Activated CD8-positive, alpha-beta T cell treated with anti-CD3 and anti-CD28 coated beads for 36 hours (primary cell): Measurements from ENCODE around the gene NPAS2. TPM values are rescaled to one million over a fixed set of nuclear protein-coding genes. Genes with fewer than 3 reads are reported as not detected.

Experiments
- ATAC-seq: fragments of 200-7000 bp; cut with Tn5 transposase; one replicate; pipeline ENCODE4 v1.10.0; 2021; ENCODE audit warnings: mild to moderate bottlenecking, moderate library complexity
- CTCF ChIA-PET: fragments of 350-600 bp; sonication (Branson Sonifier 250); formaldehyde crosslinking; loops from one replicate; lab custom pipeline; 2021; ENCODE audit warnings: antibody characterized with exemption; lab: Charles Lee
- POLR2A ChIA-PET: fragments of 350-600 bp; sonication (Branson Sonifier 250); formaldehyde crosslinking; loops from one replicate; lab custom pipeline; 2021; ENCODE audit warnings: antibody characterized with exemption; lab: Charles Lee
- DNase-seq: peaks from one replicate; pipeline ENCODE4 v3.0.0-alpha.2; 2020
- H3K27ac Mint-ChIP-seq: one replicate; pipeline ENCODE4 v1.8.0; 2021; ENCODE audit warnings: mild to moderate bottlenecking, mixed read lengths
- H3K27me3 Mint-ChIP-seq: one replicate; pipeline ENCODE4 v1.8.0; 2021; ENCODE audit warnings: mixed read lengths
- H3K36me3 Mint-ChIP-seq: one replicate; pipeline ENCODE4 v1.8.0; 2021; ENCODE audit warnings: low read depth, mixed read lengths
- H3K4me1 Mint-ChIP-seq: one replicate; pipeline ENCODE4 v1.8.0; 2021; ENCODE audit warnings: low read depth, mixed read lengths
- H3K4me3 Mint-ChIP-seq: one replicate; pipeline ENCODE4 v1.8.0; 2021; ENCODE audit warnings: mild to moderate bottlenecking, moderate library complexity, mixed read lengths
- H3K9me3 Mint-ChIP-seq: one replicate; pipeline ENCODE4 v1.8.0; 2021; ENCODE audit warnings: mixed read lengths
- intact Hi-C: fragments of 100-400 bp; cut with micrococcal nuclease; formaldehyde crosslinking; loops from one replicate; pipeline ENCODE4 v1.10.0; 2022
- total RNA-seq, 2 experiments: library from RNA; stranded (reverse); gene quantifications; one replicate each; pipeline ENCODE4 v1.2.3, GENCODE V29; 2021
- TF ChIP-seq, protein P1 (sequence below): fragments of 200-600 bp; IDR thresholded peaks from one replicate; pipeline ENCODE4 v1.8.0; 2022; ENCODE audit warnings: antibody characterized with exemption, mild to moderate bottlenecking

The NPAS2 gene
- total RNA-seq, 2 experiments from 2014 or later, result 14.4 to 15.2 TPM

DNA sequence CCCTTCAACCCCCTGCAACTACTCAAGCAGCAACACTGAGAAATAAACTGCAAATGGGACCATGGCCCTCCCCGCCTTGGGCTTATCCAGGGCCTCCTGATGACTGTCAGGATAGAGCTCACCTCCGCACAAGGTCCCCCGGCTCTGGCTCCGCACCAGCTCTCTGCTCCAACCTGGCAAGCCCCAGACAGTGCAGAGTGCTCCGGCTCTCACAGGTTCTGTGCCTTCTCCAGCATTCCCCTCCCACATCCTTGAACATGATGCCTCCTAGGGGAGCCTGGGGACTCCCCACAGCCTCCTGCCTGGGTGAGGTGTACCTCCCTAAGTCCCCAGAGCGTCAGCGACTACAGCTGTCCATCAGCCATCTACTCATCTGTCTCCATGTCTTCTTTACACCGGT is 26.7 kb upstream of the NPAS2 start:
- no peaks in the 10 kb centered on the region for H3K27me3 Mint-ChIP-seq
- intact Hi-C loops, result no loop called here
- H3K4me3 Mint-ChIP-seq, result no peak overlapping the region
- no peak for ATAC-seq
- ChIA-PET CTCF (no interaction called here), POLR2A (no interaction called here)
- DNase-seq, result no peak
- no peaks in the 10 kb centered on the region for H3K36me3 Mint-ChIP-seq
- TF ChIP-seq, protein P1, sequence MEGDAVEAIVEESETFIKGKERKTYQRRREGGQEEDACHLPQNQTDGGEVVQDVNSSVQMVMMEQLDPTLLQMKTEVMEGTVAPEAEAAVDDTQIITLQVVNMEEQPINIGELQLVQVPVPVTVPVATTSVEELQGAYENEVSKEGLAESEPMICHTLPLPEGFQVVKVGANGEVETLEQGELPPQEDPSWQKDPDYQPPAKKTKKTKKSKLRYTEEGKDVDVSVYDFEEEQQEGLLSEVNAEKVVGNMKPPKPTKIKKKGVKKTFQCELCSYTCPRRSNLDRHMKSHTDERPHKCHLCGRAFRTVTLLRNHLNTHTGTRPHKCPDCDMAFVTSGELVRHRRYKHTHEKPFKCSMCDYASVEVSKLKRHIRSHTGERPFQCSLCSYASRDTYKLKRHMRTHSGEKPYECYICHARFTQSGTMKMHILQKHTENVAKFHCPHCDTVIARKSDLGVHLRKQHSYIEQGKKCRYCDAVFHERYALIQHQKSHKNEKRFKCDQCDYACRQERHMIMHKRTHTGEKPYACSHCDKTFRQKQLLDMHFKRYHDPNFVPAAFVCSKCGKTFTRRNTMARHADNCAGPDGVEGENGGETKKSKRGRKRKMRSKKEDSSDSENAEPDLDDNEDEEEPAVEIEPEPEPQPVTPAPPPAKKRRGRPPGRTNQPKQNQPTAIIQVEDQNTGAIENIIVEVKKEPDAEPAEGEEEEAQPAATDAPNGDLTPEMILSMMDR, result no peak
- no peaks in the 10 kb centered on the region for H3K9me3 Mint-ChIP-seq
- H3K4me1 Mint-ChIP-seq, result peaks cover 2% of the 10 kb centered on the region
- no peak overlapping the region for H3K27ac Mint-ChIP-seq

DNA sequence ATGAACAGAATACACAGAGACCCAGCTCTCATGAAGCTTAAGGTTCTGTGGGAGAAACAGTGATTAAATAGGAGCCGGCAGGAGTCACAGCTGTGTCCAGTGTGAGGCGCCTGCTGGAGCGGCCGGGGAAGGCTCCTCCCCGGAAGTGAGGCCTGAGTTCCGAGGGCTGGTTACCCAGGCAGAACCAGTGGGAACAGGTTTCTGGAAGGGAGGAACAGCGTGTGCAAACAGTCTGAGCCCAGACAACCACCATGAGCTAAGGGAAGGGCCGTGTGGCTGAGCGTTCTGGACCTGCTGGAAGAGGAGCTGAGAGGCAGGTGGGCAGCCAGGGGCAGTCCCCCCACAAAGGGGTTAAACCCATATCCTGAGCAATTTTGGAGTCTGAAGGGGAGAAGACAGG is 26.0 kb upstream of the NPAS2 start:
- H3K36me3 Mint-ChIP-seq, result no peaks in the 10 kb centered on the region
- H3K27me3 Mint-ChIP-seq, result no peaks in the 10 kb centered on the region
- intact Hi-C loops, result no loop called here
- TF ChIP-seq, protein P1, result no peak
- DNase-seq, result no peak
- POLR2A ChIA-PET, result no interaction called here
- H3K4me3 Mint-ChIP-seq, result no peak overlapping the region
- no peak for ATAC-seq
- H3K27ac Mint-ChIP-seq, result no peak overlapping the region
- H3K4me1 Mint-ChIP-seq, result peaks cover 2% of the 10 kb centered on the region
- CTCF ChIA-PET, result no interaction called here
- H3K9me3 Mint-ChIP-seq, result no peaks in the 10 kb centered on the region

DNA sequence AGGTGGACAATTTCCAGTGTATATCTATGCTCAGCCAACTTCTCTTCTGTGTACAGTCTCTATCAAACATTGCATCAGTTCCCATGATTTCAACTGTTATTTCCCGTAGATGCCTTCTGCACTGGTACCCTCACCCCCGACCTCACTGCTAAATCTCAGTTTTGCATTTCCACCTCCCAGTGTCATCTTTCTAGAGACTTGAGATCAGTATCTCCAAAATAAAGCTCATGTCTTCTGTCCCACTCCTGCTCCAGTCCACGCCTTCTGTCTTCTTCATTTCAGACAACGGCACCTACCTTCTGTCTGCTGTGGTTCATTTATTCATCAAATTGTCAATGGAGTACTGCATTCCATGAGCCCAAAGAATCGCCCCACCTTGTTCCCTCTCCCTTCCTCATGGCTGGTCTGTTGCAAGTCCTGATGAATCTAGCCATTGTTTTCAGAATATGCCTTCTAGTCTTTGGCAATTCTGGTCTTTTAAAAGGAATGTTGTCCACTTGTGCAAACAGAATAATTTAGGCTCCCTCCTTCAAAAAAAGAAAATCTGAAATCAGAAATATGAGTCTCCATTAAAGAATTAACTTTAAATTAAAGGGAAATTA is 23.3 kb upstream of the NPAS2 start:
- POLR2A ChIA-PET, result no interaction called here
- Mint-ChIP-seq H3K9me3 (no peaks in the 10 kb centered on the region), H3K4me1 (no peaks in the 10 kb centered on the region), H3K36me3 (no peaks in the 10 kb centered on the region), H3K27ac (no peak overlapping the region), H3K4me3 (no peak overlapping the region), H3K27me3 (no peaks in the 10 kb centered on the region)
- DNase-seq (no peak), ATAC-seq (no peak)
- TF ChIP-seq, protein P1, result no peak
- CTCF ChIA-PET, result no interaction called here
- intact Hi-C loops, result no loop called here

DNA sequence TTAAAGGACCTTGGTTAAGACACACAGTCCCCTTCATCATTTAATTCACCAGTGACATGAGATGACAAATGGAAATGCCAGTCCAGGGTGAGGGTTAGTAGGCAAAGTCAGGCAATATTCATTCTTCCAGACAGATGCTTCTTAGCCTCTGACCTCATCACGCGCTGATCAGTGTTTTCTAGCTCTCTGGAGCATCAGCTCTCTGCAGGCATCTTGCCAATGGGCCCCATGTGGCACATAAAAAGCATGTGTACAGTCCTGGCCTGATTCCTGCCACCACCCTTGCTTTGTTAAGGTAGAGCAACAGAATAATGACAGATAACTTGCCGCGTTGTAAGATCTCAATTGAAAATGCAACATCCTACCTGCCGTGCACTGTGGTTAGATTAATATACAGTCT is 20.3 kb upstream of the NPAS2 start:
- ChIA-PET POLR2A (no interaction called here), CTCF (no interaction called here)
- ATAC-seq (no peak), DNase-seq (no peak)
- Mint-ChIP-seq H3K4me3 (no peak overlapping the region), H3K27me3 (no peaks in the 10 kb centered on the region), H3K36me3 (no peaks in the 10 kb centered on the region), H3K9me3 (no peaks in the 10 kb centered on the region), H3K27ac (no peak overlapping the region), H3K4me1 (no peaks in the 10 kb centered on the region)
- intact Hi-C loops, result no loop called here
- TF ChIP-seq, protein P1, result no peak

DNA sequence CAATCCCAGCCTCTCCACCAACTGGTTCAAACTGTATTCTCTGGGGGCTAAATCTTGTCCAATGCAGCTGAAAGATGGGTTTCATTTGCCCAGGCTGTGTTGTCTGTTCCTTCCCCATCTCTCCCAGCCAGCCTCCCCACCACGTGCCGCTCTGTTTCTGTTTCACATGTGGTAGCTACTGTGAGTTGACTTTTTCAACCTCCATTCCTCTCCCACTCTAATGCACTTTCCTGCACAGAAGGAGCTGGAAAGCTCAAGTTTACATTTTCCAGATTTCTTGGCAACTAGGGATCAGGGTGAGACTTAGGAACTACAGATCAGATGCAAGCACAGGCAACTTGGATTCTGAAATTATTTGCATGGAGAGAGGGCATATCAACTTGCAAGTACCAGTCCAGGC is 19.0 kb upstream of the NPAS2 start:
- H3K4me1 Mint-ChIP-seq, result no peaks in the 10 kb centered on the region
- no peaks in the 10 kb centered on the region for H3K36me3 Mint-ChIP-seq
- DNase-seq (no peak), ATAC-seq (no peak)
- H3K27ac Mint-ChIP-seq, result no peak overlapping the region
- H3K9me3 Mint-ChIP-seq, result no peaks in the 10 kb centered on the region
- ChIA-PET CTCF (interaction anchor here (0.9 to 1.0 kb wide), 2 partner anchors 35 to 134 kb away, joined by 3 read pairs; no protein-coding TSS in a partner anchor), POLR2A (interaction anchor here (1.3 kb wide), 1 partner anchor 13 kb away, joined by 3 read pairs; no protein-coding TSS in a partner anchor)
- no peak overlapping the region for H3K4me3 Mint-ChIP-seq
- TF ChIP-seq, protein P1, result no peak
- no peaks in the 10 kb centered on the region for H3K27me3 Mint-ChIP-seq
- intact Hi-C loops, result no loop called here
